ENCODE data around the gene FANCI.

GRCh38 chr15:89335298-89336041 lies 91.7 kb downstream of the FANCI start:
- TF ChIP-seq CTCF (conservative IDR thresholded peaks at IDR 0.05; ENCODE audit: low read depth, low read length) (no peak), EZH2 (IDR thresholded peaks at IDR 0.05; ENCODE audit: borderline replicate concordance, low read depth, low read length, poor library complexity, severe bottlenecking) (no peak)
